Thyroid gland (tissue), 4 donors: ENCODE measurements around the gene OSCAR. TPM values are rescaled to one million over a fixed set of nuclear protein-coding genes. Genes with fewer than 3 reads are reported as not detected.

ENCODE experiments used
- DNase-seq, 2 donors: peaks; one replicate each; pipeline ENCODE4 v3.0.0-alpha.2; 2019
- H3K27ac ChIP-seq, 3 donors: fragments of 200-600 bp; sonication (generic); 1 replicate in 2 of 3; 2 replicates in 1 of 3; pipeline ENCODE4 v1.5.1; 2016 to 2019; ENCODE audit warnings: mild to moderate bottlenecking in 1 of 3, moderate library complexity in 1 of 3
- H3K27me3 ChIP-seq: fragments of 200-600 bp; sonication (generic); one replicate; pipeline ENCODE4 v1.5.1; 2019
- H3K36me3 ChIP-seq, 2 donors: fragments of 200-600 bp; sonication (generic); one replicate each; pipeline ENCODE4 v1.5.1; 2016 to 2019
- H3K4me1 ChIP-seq, 2 donors: fragments of 200-600 bp; sonication (generic); one replicate each; pipeline ENCODE4 v1.5.1; 2017 to 2019
- H3K4me3 ChIP-seq, 3 donors: fragments of 200-600 bp; sonication (generic); replicated peaks in 1 of 3; 1 replicate in 2 of 3; 2 replicates in 1 of 3; pipeline ENCODE4 v1.5.1; 2016; ENCODE audit warnings: mild to moderate bottlenecking in 1 of 3
- H3K9me3 ChIP-seq: fragments of 200-600 bp; sonication (generic); one replicate; pipeline ENCODE4 v1.5.1; 2017
- CTCF ChIP-seq, 6 experiments: fragments of 200-600 bp in 3 of 6; fragments of 450-650 bp in 3 of 6; sonication (generic) in 3 of 6; IDR thresholded peaks; one replicate each; pipeline ENCODE4 v1.5.1; 2016 to 2019; ENCODE audit warnings: antibody characterized with exemption in 6 of 6, mild to moderate bottlenecking in 2 of 6, inconsistent platforms in 1 of 6, moderate library complexity in 1 of 6
- POLR2A ChIP-seq, 2 donors: fragments of 450-650 bp; IDR thresholded peaks; one replicate each; pipeline ENCODE4 v1.6.1; 2017; ENCODE audit warnings: antibody characterized with exemption in 2 of 2, mild to moderate bottlenecking in 2 of 2, moderate library complexity in 1 of 2
- WGBS, 2 donors: methylation state at CpG; one replicate each; pipeline ENCODE4 v1.1.5; 2017; 5-methylcytosine and 5-hydroxymethylcytosine counted together
- intact Hi-C: fragments of 100-400 bp; cut with DNase I; formaldehyde crosslinking; loops from one replicate; pipeline ENCODE4 v1.15.1; 2023
- total RNA-seq, 4 donors: library from RNA; depleted of rRNA; stranded (reverse); fragments of >200 nt; gene quantifications; one replicate each; pipeline ENCODE4 v1.2.3, GENCODE V29; 2016

OSCAR gene
- total RNA-seq, 4 donors from 2014 or later, result 0.39 to 1.1 (median 0.96) TPM; not detected in 1

- Histone ChIP-seq H3K27ac (no peak overlapping the region), H3K9me3 (no peaks in the 10 kb centered on the region), H3K27me3 (no peaks in the 10 kb centered on the region), H3K4me1 (peaks cover 7 to 9% of the 10 kb centered on the region in 2 donors), H3K36me3 (peaks cover 22 to 23% of the 10 kb centered on the region in 2 donors), H3K4me3 (no peak overlapping the region)
- intact Hi-C loops, result no loop called here
- TF ChIP-seq CTCF (IDR thresholded peaks at IDR 0.05), result no peak
- DNase-seq, result no peak
- WGBS, 2 donors, result 80 to 88% methylated on average over 6 to 10 of the region's 10 CpGs
Observed at GRCh38 chr19:54133312-54133956, 32.8 kb upstream of the OSCAR start.

GRCh38 chr19:54129617-54129996 is 29.0 kb upstream of the OSCAR start:
- 99 to 100% methylated on average over 14 to 20 of the region's 20 CpGs for WGBS, 2 donors
- intact Hi-C loops, result no loop called here
- Histone ChIP-seq H3K27me3 (no peaks in the 10 kb centered on the region), H3K4me3 (no peak overlapping the region), H3K36me3 (peaks cover 58 to 59% of the 10 kb centered on the region in 2 donors), H3K9me3 (no peaks in the 10 kb centered on the region), H3K4me1 (no peaks in the 10 kb centered on the region), H3K27ac (no peak overlapping the region)
- TF ChIP-seq CTCF (IDR thresholded peaks at IDR 0.05), result no peak
- TF ChIP-seq POLR2A (IDR thresholded peaks at IDR 0.05), result no peak
- no peak for DNase-seq

GRCh38 chr19:54128796-54129616 is 28.4 kb upstream of the OSCAR start:
- intact Hi-C loops, result no loop called here
- Histone ChIP-seq H3K27ac (no peak overlapping the region), H3K27me3 (no peaks in the 10 kb centered on the region), H3K36me3 (peaks cover 64 to 65% of the 10 kb centered on the region in 2 donors), H3K4me3 (no peak overlapping the region), H3K9me3 (no peaks in the 10 kb centered on the region), H3K4me1 (no peaks in the 10 kb centered on the region)
- TF ChIP-seq CTCF (IDR thresholded peaks at IDR 0.05) (no peak), POLR2A (IDR thresholded peaks at IDR 0.05) (no peak)
- DNase-seq, result no peak
- 94 to 98% methylated on average over 20 to 25 of the region's 41 CpGs for WGBS, 2 donors

GRCh38 chr19:54128441-54128725 is 27.8 kb upstream of the OSCAR start:
- Histone ChIP-seq H3K27ac (no peak overlapping the region), H3K27me3 (no peaks in the 10 kb centered on the region), H3K36me3 (peaks cover 70 to 71% of the 10 kb centered on the region in 2 donors), H3K9me3 (no peaks in the 10 kb centered on the region), H3K4me3 (no peak overlapping the region), H3K4me1 (no peaks in the 10 kb centered on the region)
- intact Hi-C loops, result no loop called here
- WGBS, 2 donors, result 92 to 97% methylated on average over 20 of the region's 20 CpGs
- no peak for DNase-seq
- TF ChIP-seq CTCF (IDR thresholded peaks at IDR 0.05) (no peak), POLR2A (IDR thresholded peaks at IDR 0.05) (no peak)
